Panc1 (cell line): ENCODE results near the gene TRIM15. TPM values are rescaled to one million over a fixed set of nuclear protein-coding genes. Genes with fewer than 3 reads are reported as not detected.

Experiments used
- ATAC-seq: fragments of 200-7000 bp; cut with Tn5 transposase; 2 replicates; pipeline ENCODE4 v1.9.1; 2020; ENCODE audit warnings: mild to moderate bottlenecking, moderate library complexity
- BruUV-seq: library from RNA; stranded (reverse); fragments of 400-500 nt; replicated peaks from 2 replicates; lab custom pipeline; 2021; lab: Mats Ljungman, UMichigan
- CTCF ChIA-PET: fragments of 300-600 bp; sonication (Branson Sonifier 250); formaldehyde crosslinking; loops from one replicate; lab custom pipeline; 2022; ENCODE audit warnings: antibody characterized with exemption; lab: Charles Lee
- POLR2A ChIA-PET: fragments of 300-600 bp; sonication (Branson Sonifier 250); formaldehyde crosslinking; loops from one replicate; lab custom pipeline; 2022; ENCODE audit warnings: antibody characterized with exemption; lab: Charles Lee
- DNase-seq: peaks from one replicate; pipeline ENCODE4 v3.0.0-alpha.2; 2010; ENCODE audit warnings: low read depth, low spot score
- H3K27ac ChIP-seq: 2 replicates; pipeline ENCODE4 v1.5.1; 2011; ENCODE audit warnings: mild to moderate bottlenecking, low read length, inconsistent platforms
- H3K27me3 ChIP-seq: fragments of 200-500 bp; sonication (Bioruptor generic); 2 replicates; pipeline ENCODE4 v1.6.0; 2014; ENCODE audit warnings: low read length, inconsistent platforms; ENCODE audit not compliant: control insufficient read depth, insufficient read depth
- H3K36me3 ChIP-seq: fragments of 200-500 bp; sonication (Bioruptor generic); 2 replicates; pipeline ENCODE4 v1.5.1; 2014; ENCODE audit warnings: inconsistent platforms, mild to moderate bottlenecking, low read length, moderate library complexity; ENCODE audit not compliant: control insufficient read depth, insufficient read depth
- H3K4me1 ChIP-seq: 2 replicates; pipeline ENCODE4 v1.5.1; 2011; ENCODE audit warnings: inconsistent platforms, mild to moderate bottlenecking, low read length, moderate library complexity; ENCODE audit not compliant: control insufficient read depth, insufficient read depth
- H3K4me3 ChIP-seq, 2 experiments: 2 replicates each; pipeline ENCODE4 v1.5.1; 2011 to 2012; ENCODE audit warnings: low read depth in 2 of 2, low read length in 2 of 2, mild to moderate bottlenecking in 2 of 2, inconsistent platforms in 1 of 2, moderate library complexity in 1 of 2
- H3K9me3 ChIP-seq: fragments of 200-500 bp; sonication (Bioruptor generic); 2 replicates; pipeline ENCODE4 v1.5.1; 2014; ENCODE audit warnings: low read depth, mild to moderate bottlenecking, inconsistent platforms, low read length, moderate library complexity; ENCODE audit not compliant: control insufficient read depth, insufficient read depth
- CTCF ChIP-seq: fragments of 450-650 bp; IDR thresholded peaks from 2 replicates; pipeline ENCODE4 v1.5.1; 2017; ENCODE audit warnings: mild to moderate bottlenecking
- POLR2AphosphoS5 ChIP-seq: IDR thresholded peaks from 2 replicates; pipeline ENCODE4 v1.6.1; 2012; ENCODE audit warnings: mild to moderate bottlenecking, low read depth, low read length, moderate library complexity
- REST ChIP-seq, 2 experiments: IDR thresholded peaks; 2 replicates each; pipeline ENCODE4 v1.6.1; 2011 to 2012; ENCODE audit warnings: low read depth in 2 of 2, control low read depth in 1 of 2, low read length in 1 of 2, mild to moderate bottlenecking in 1 of 2, moderate library complexity in 1 of 2; ENCODE audit not compliant: insufficient read depth in 1 of 2
- SIN3A ChIP-seq: IDR thresholded peaks from 2 replicates; pipeline ENCODE4 v1.6.1; 2012; ENCODE audit warnings: low read depth, mild to moderate bottlenecking, low read length, moderate library complexity, borderline replicate concordance; ENCODE audit not compliant: insufficient read depth
- TCF7L2 ChIP-seq: IDR thresholded peaks from 2 replicates; pipeline ENCODE4 v1.6.1; 2011; ENCODE audit warnings: mild to moderate bottlenecking, low read depth, low read length, inconsistent platforms
- in situ Hi-C: cut with HindIII; loops from 2 replicates; pipeline ENCODE4 v1.10.0; 2016; ENCODE audit warnings: low sequenced_read_pairs, low pct_unique_long_range_greater_than_20kb
- intact Hi-C: fragments of 100-400 bp; cut with micrococcal nuclease; formaldehyde crosslinking; loops from one replicate; pipeline ENCODE4 v1.10.0; 2022; ENCODE audit not compliant: unreplicated experiment
- total RNA-seq: library from RNA; stranded (reverse); gene quantifications from one replicate; pipeline ENCODE4 v1.2.1, GENCODE V29; 2021; ENCODE audit not compliant: unreplicated experiment

The TRIM15 gene
- total RNA-seq, 1 experiment from 2014 or later: 0.13 TPM

- intact Hi-C loops: no loop called here
- no peak overlapping the region for H3K4me3 ChIP-seq
- in situ Hi-C loops: no loop called here
- no TSS peak for BruUV-seq
- H3K27ac ChIP-seq: no peak overlapping the region
- no peaks in the 10 kb centered on the region for H3K27me3 ChIP-seq
- H3K4me1 ChIP-seq: no peaks in the 10 kb centered on the region
- ChIA-PET CTCF (interaction anchor here (0.7 kb wide), 1 partner anchor 9 kb away, joined by 3 read pairs; no protein-coding TSS in a partner anchor), POLR2A (no interaction called here)
- no peak for ATAC-seq
- DNase-seq: no peak
- H3K36me3 ChIP-seq: peaks cover 16% of the 10 kb centered on the region; the same call in 1 of the 2 replicates
- no peaks in the 10 kb centered on the region for H3K9me3 ChIP-seq
- TF ChIP-seq POLR2AphosphoS5: no peak
- TF ChIP-seq TCF7L2: no peak
- no peak for TF ChIP-seq SIN3A
- no peak for TF ChIP-seq CTCF
- TF ChIP-seq REST (IDR thresholded peaks at IDR 0.05; ENCODE audit: insufficient read depth in 1 of 2, low read depth in 2 of 2, low read length in 1 of 2): no peak
Observed at GRCh38 chr6:30196376-30196775, 33.0 kb downstream of the TRIM15 start.

GRCh38 chr6:30198166-30199084 lies 35.1 kb downstream of the TRIM15 start:
- H3K27me3 ChIP-seq: no peaks in the 10 kb centered on the region
- ChIA-PET CTCF (no interaction called here), POLR2A (no interaction called here)
- intact Hi-C loops (no loop called here), in situ Hi-C loops (no loop called here)
- DNase-seq: no peak
- no peaks in the 10 kb centered on the region for H3K4me1 ChIP-seq
- no TSS peak for BruUV-seq
- peaks cover 14% of the 10 kb centered on the region; the same call in 1 of the 2 replicates for H3K36me3 ChIP-seq
- no peak overlapping the region for H3K27ac ChIP-seq
- ATAC-seq: no peak
- no peaks in the 10 kb centered on the region for H3K9me3 ChIP-seq
- TF ChIP-seq SIN3A: no peak
- TF ChIP-seq TCF7L2: no peak
- TF ChIP-seq POLR2AphosphoS5: no peak
- TF ChIP-seq REST (IDR thresholded peaks at IDR 0.05; ENCODE audit: insufficient read depth in 1 of 2, low read depth in 2 of 2, low read length in 1 of 2): no peak
- no peak for TF ChIP-seq CTCF
- H3K4me3 ChIP-seq: no peak overlapping the region
